Effector memory CD4-positive, alpha-beta T cell (primary cell): ENCODE data around the gene WDR90.

Experiments used
- DNase-seq, 3 donors: peaks; one replicate each; pipeline ENCODE4 v3.0.0-alpha.2; 2020
- H3K27ac ChIP-seq: 2 replicates; pipeline ENCODE4 v1.7.0; 2013; ENCODE audit warnings: mild to moderate bottlenecking, low read length, moderate library complexity; ENCODE audit not compliant: insufficient read depth, poor library complexity, severe bottlenecking
- H3K27me3 ChIP-seq: replicated peaks from 2 replicates; pipeline ENCODE4 v1.7.0; 2013; ENCODE audit warnings: mild to moderate bottlenecking, low read length; ENCODE audit not compliant: insufficient read depth, control insufficient read depth, poor library complexity, severe bottlenecking
- H3K36me3 ChIP-seq: 2 replicates; pipeline ENCODE4 v1.7.0; 2013; ENCODE audit warnings: mild to moderate bottlenecking, low read length, moderate library complexity; ENCODE audit not compliant: control insufficient read depth, insufficient read depth
- H3K4me1 ChIP-seq: 2 replicates; pipeline ENCODE4 v1.7.0; 2013; ENCODE audit warnings: low read length, mild to moderate bottlenecking; ENCODE audit not compliant: control insufficient read depth, insufficient read depth, poor library complexity, severe bottlenecking
- H3K4me3 ChIP-seq: 2 replicates; pipeline ENCODE4 v1.7.0; 2013; ENCODE audit warnings: low read length, low read depth, mild to moderate bottlenecking; ENCODE audit not compliant: insufficient read depth, poor library complexity, severe bottlenecking
- H3K9me3 ChIP-seq: 2 replicates; pipeline ENCODE4 v1.7.0; 2013; ENCODE audit warnings: mild to moderate bottlenecking, low read length, moderate library complexity; ENCODE audit not compliant: control insufficient read depth
- total RNA-seq, 3 donors: gene quantifications; one replicate each; lab custom pipeline; 2026; lab: John Stamatoyannopoulos, UW

The WDR90 gene
- 15.9 to 23.2 (median 17.9) reads per million in 3 donors for total RNA-seq

- Histone ChIP-seq H3K36me3 (no peaks in the 10 kb centered on the region), H3K4me1 (peaks cover 21% of the 10 kb centered on the region)
Observed at GRCh38 chr16:648781-649589, at the start of gene WDR90. WDR90 (plus strand) TSS chr16:649365; CDS start chr16:649417, 52 bp downstream.

GRCh38 chr16:600781-601180 lies 48.4 kb upstream of the WDR90 start:
- H3K27me3 ChIP-seq, result no peaks in the 10 kb centered on the region
- H3K9me3 ChIP-seq, result no peaks in the 10 kb centered on the region
- H3K36me3 ChIP-seq, result peaks cover 7% of the 10 kb centered on the region
- no peak for DNase-seq
- no peak overlapping the region for H3K27ac ChIP-seq
- no peaks in the 10 kb centered on the region for H3K4me1 ChIP-seq
- H3K4me3 ChIP-seq, result no peak overlapping the region

More at GRCh38 chr16:648781-649589, at the start of gene WDR90:
- peak within 1 kb of the TSS; percentile 64 for H3K4me3 ChIP-seq
- peak; percentile 85 to 91 (median 86) for DNase-seq
- H3K27ac ChIP-seq, result peak within 1 kb of the TSS; percentile 91
- H3K27me3 ChIP-seq, result no peaks in the 10 kb centered on the region
- H3K9me3 ChIP-seq, result no peaks in the 10 kb centered on the region

DNA sequence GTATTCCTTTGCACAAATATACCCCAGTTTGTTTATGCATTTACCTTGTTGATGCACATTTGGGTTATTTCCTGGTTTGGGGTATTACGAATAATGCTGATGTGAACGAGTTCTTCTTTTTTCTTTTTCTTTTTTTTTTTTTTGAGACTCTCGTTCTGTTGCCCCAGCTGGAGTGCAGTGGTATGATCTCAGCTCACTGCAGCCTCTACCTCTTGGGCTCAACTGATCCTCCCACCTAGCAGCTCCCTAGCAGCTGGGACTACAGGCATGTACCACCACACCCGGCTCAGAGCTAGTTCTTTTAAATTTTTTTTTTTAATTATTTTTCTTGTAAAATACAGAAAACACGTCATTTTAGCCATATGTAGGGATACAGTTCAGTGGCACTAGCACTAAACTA lies 45.2 kb upstream of the WDR90 start:
- no peaks in the 10 kb centered on the region for H3K4me1 ChIP-seq
- DNase-seq, result no peak
- no peak overlapping the region for H3K27ac ChIP-seq
- no peaks in the 10 kb centered on the region for H3K27me3 ChIP-seq
- peaks cover 5% of the 10 kb centered on the region for H3K36me3 ChIP-seq
- no peak overlapping the region for H3K4me3 ChIP-seq
- no peaks in the 10 kb centered on the region for H3K9me3 ChIP-seq

- Histone ChIP-seq H3K9me3 (no peaks in the 10 kb centered on the region), H3K4me1 (no peaks in the 10 kb centered on the region), H3K4me3 (no peak overlapping the region), H3K36me3 (no peaks in the 10 kb centered on the region), H3K27me3 (no peaks in the 10 kb centered on the region), H3K27ac (no peak overlapping the region)
- no peak for DNase-seq
Observed at GRCh38 chr16:606656-607307, 42.4 kb upstream of the WDR90 start.

DNA sequence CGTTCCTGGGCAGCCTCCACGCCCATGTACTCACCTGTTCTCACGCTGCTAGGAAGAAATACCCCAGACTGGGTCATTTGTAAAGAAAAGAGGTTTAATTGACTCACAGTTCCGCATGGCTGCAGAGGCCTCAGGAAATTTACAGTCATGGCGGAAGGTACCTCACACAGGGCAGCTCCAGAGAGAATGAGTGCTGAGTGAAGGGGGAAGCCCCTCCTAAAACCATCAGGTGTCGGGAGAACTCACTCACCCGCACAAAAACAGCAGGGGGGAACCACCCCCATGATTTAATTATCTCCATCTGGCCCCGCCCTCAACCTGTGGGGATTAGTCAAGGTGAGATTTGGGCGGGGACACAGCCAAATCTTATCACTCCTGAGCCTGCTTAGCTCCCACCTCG lies 41.1 kb upstream of the WDR90 start:
- H3K4me1 ChIP-seq, result no peaks in the 10 kb centered on the region
- no peaks in the 10 kb centered on the region for H3K27me3 ChIP-seq
- DNase-seq, result no peak
- no peak overlapping the region for H3K4me3 ChIP-seq
- H3K9me3 ChIP-seq, result no peaks in the 10 kb centered on the region
- peaks cover under 1% of the 10 kb centered on the region for H3K36me3 ChIP-seq
- H3K27ac ChIP-seq, result no peak overlapping the region

GRCh38 chr16:609316-609715 lies 39.8 kb upstream of the WDR90 start:
- Histone ChIP-seq H3K27ac (no peak overlapping the region), H3K4me3 (no peak overlapping the region), H3K36me3 (peaks cover 5% of the 10 kb centered on the region), H3K4me1 (no peaks in the 10 kb centered on the region), H3K9me3 (no peaks in the 10 kb centered on the region), H3K27me3 (no peaks in the 10 kb centered on the region)
- no peak for DNase-seq

GRCh38 chr16:609984-610383 lies 39.2 kb upstream of the WDR90 start:
- no peak for DNase-seq

GRCh38 chr16:610513-611381 lies 38.4 kb upstream of the WDR90 start:
- Histone ChIP-seq H3K4me1 (no peaks in the 10 kb centered on the region), H3K4me3 (no peak overlapping the region), H3K27ac (no peak overlapping the region), H3K36me3 (peaks cover 5% of the 10 kb centered on the region), H3K27me3 (no peaks in the 10 kb centered on the region), H3K9me3 (no peaks in the 10 kb centered on the region)
- peak; percentile 19 to 34 (median 25) for DNase-seq

More at GRCh38 chr16:609984-610383, 39.2 kb upstream of the WDR90 start:
- no peaks in the 10 kb centered on the region for H3K27me3 ChIP-seq
- H3K4me1 ChIP-seq, result no peaks in the 10 kb centered on the region
- no peaks in the 10 kb centered on the region for H3K9me3 ChIP-seq
- H3K36me3 ChIP-seq, result peaks cover 5% of the 10 kb centered on the region
- no peak overlapping the region for H3K27ac ChIP-seq
- H3K4me3 ChIP-seq, result no peak overlapping the region

DNA sequence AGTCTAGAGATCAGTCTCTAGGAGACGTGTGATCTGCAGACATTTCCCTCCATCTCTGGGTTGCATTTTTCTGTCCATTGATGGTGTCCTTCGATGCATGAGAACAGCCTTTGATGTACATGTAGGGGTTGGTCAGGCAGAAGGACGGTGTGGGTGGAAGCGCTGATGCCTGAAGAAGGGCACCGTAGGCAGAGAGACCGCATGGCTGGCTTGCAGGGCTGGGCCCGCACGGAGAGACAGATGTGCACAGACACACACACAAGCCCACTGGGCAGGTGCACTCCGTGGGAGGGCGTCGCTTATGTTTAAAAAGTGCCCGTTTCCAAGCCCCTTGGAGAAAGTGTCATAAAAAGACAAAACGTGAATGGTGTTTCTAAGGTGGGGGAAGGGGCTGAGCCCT lies 34.0 kb upstream of the WDR90 start:
- Histone ChIP-seq H3K27ac (no peak overlapping the region), H3K36me3 (peaks cover 9% of the 10 kb centered on the region), H3K27me3 (no peaks in the 10 kb centered on the region), H3K4me1 (no peaks in the 10 kb centered on the region), H3K9me3 (no peaks in the 10 kb centered on the region), H3K4me3 (no peak overlapping the region)
- no peak for DNase-seq
